ENCODE results near the gene INO80B.
"Not testable (repeated sequence)": the region's sequence is repeated elsewhere in the genome, so short reads cannot be mapped to it uniquely, and the experiment has no call there.

INO80B gene

GRCh38 chr2:74448771-74449170 is 6.1 kb upstream of the INO80B start:
- DNase-seq (ENCODE audit: low read depth in 2 of 2) = no peak

- no peak for DNase-seq (ENCODE audit: low read depth in 2 of 2)
Measured at GRCh38 chr2:74450570-74451190, 4.2 kb upstream of the INO80B start.

GRCh38 chr2:74457129-74457548 is 2.3 kb downstream of the INO80B start:
- no peak for DNase-seq (ENCODE audit: low read depth in 2 of 2)

- peak; percentile 68 to 75 for DNase-seq (ENCODE audit: low read depth in 2 of 2)
Measured at GRCh38 chr2:74457549-74458131, 2.8 kb downstream of the INO80B start.

GRCh38 chr2:74458132-74458937 is 3.4 kb downstream of the INO80B start, which contains the start of gene WBP1:
Gene WBP1, plus strand, starts transcription at chr2:74458438. Its CDS starts 165 bp downstream, at chr2:74458603.
- peak; percentile 98 for DNase-seq (ENCODE audit: low read depth in 2 of 2)

GRCh38 chr2:74458938-74459363 is 4.1 kb downstream of the INO80B start:
- no peak for DNase-seq (ENCODE audit: low read depth in 2 of 2)

- not testable (repeated sequence) for DNase-seq (ENCODE audit: low read depth in 2 of 2)
Measured at GRCh38 chr2:74459503-74460118, 4.7 kb downstream of the INO80B start.

GRCh38 chr2:74460187-74460586 is 5.3 kb downstream of the INO80B start:
- DNase-seq (ENCODE audit: low read depth in 2 of 2) = not testable (repeated sequence)

GRCh38 chr2:74461187-74462053 is 6.5 kb downstream of the INO80B start:
- DNase-seq (ENCODE audit: low read depth in 2 of 2) = no peak

GRCh38 chr2:74462054-74462785 is 7.3 kb downstream of the INO80B start:
- no peak for DNase-seq (ENCODE audit: low read depth in 2 of 2)

GRCh38 chr2:74462786-74463105 is 7.9 kb downstream of the INO80B start:
- no peak for DNase-seq (ENCODE audit: low read depth in 2 of 2)

- no peak for DNase-seq (ENCODE audit: low read depth in 2 of 2)
Measured at GRCh38 chr2:74464406-74464805, 9.5 kb downstream of the INO80B start.

GRCh38 chr2:74470742-74471141 is 15.9 kb downstream of the INO80B start:
- DNase-seq (ENCODE audit: low read depth in 2 of 2) = not testable (repeated sequence)

- no peak for DNase-seq (ENCODE audit: low read depth in 2 of 2)
Measured at GRCh38 chr2:74471332-74472065, 16.6 kb downstream of the INO80B start.

- peak; percentile 96 for DNase-seq (ENCODE audit: low read depth in 2 of 2)
Measured at GRCh38 chr2:74472086-74472944, 17.4 kb downstream of the INO80B start, which contains the start of gene MRPL53. Gene MRPL53, minus strand, starts transcription at chr2:74472680. Its CDS starts 20 bp downstream, at chr2:74472660.

- DNase-seq (ENCODE audit: low read depth in 2 of 2) = no peak
Measured at GRCh38 chr2:74472945-74473258, 18.0 kb downstream of the INO80B start.

- DNase-seq (ENCODE audit: low read depth in 2 of 2) = no peak
Measured at GRCh38 chr2:74474481-74474880, 19.6 kb downstream of the INO80B start.

GRCh38 chr2:74474899-74475298 is 20.0 kb downstream of the INO80B start:
- DNase-seq (ENCODE audit: low read depth in 2 of 2) = no peak

- no peak for DNase-seq (ENCODE audit: low read depth in 2 of 2)
Measured at GRCh38 chr2:74481431-74481830, 26.5 kb downstream of the INO80B start.

Measured in activated CD4-positive, alpha-beta T cell treated with anti-CD3 and anti-CD28 coated beads for 24 hours (primary cell).